Activated CD4-positive, alpha-beta T cell treated with anti-CD3 and anti-CD28 coated beads, Interleukin-2, amount 50 U/mL, for 24 hours (primary cell): Measurements from ENCODE around the gene HIVEP2.
A peak's percentile ranks its signal among the peaks of the same experiment; 100 is the strongest.

Experiments used
- DNase-seq, 2 donors: peaks; one replicate each; pipeline ENCODE4 v3.0.0-alpha.2; 2020; ENCODE audit warnings: low read depth in 1 of 2, low spot score in 1 of 2

Gene HIVEP2

DNA sequence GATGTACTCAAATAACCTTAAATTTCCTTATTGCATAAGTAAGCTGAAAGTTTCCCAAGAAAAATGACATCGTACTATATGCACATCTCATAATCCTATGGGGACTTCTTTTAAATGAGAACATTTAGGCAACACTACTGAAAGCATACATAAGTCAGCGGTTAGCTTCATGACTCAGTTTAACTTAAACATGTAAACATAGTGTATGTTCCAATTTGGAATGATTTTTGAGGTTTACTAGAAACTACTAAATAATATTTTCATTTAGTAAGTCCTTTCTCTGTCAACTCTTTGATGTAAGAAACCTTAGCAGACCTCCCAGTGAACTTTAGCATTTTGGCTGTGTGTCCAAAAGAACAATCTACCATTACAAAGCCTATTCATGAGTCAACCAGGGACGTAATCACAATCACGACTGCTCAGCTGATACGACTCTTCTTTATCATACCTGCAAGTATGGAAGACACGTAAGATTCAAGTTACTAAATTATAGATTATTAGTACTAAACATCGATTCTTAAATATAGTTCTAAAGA, 19.3 kb downstream of the HIVEP2 start:
- DNase-seq: no peak

DNA sequence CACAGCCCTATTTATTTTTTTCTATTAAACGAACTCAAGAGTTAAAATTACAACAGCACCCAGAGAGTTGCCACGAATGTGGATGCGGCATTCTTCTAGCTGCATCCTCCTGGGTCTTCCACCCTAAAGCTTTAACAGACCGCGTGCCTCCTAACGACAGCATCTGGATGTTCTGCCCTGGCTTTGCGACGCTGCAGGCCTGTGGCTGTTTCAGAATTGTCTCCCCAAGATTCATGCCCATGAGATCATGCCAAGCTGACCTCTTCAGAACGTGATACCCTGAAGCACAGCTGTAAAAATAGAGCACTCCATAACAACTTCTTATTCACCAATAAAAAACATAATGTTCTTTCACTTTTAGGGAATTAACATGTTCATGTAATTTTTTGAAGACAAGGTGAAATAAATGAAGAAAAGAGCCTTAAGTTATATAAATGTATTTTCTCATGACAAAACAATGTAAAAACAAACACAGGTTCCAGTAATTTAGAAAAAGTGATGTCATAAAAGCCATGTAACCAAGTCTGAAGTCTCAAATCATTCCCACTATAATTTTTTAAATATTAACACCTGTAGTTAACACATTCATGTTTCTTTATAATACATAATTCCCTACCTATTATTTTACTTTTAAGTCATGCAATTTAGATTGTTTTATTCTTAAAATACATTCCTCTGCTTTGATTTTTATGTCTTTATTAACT, 26.5 kb downstream of the HIVEP2 start:
- no peak for DNase-seq

DNA sequence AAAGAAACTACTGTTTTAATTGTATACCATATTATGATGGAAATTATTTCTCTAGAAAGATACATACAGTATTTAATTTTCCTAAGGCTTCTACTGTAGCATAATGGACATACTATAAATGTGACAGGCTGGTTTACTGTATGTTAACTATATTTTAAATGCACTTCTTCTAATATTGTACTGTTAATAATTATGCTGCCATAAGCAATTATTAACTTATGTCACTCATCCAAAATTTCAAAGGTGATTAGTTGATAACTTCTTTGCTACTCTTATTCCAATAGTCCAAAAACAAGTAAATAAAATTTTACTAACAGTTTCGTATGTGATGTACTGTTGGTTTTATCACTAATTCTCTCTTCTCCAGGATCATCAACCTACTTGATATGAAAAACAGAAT, 28.1 kb downstream of the HIVEP2 start:
- no peak for DNase-seq

- DNase-seq: no peak
Measured at GRCh38 chr6:142914937-142915697, 29.9 kb downstream of the HIVEP2 start.

GRCh38 chr6:142914369-142914768, 30.6 kb downstream of the HIVEP2 start:
- no peak for DNase-seq

DNA sequence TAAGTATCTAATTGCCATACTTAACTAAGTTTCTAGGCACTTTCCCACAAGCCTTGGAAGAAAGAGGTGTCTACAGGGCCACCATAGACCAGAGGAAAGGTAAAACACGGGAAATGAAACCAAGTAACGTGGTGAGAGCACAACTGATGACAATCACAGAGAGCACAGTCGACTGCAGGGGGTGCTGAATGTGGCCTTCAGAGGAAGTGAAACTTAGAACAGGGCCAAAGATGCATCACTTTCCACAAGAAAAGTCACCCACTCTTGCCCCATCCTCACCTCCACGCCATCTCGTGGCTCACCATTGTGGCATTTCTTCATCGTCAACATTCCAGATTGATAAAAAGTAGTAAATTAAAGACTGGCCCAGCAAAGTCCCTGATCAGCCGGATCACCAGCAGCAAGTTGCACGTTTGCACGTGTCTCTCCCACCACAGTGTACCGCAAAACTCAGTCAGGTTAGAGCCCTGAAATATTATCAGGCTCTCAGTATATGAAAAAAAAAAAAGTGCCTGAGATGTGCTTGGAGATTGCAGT, 31.4 kb downstream of the HIVEP2 start:
- DNase-seq: peak in 1 of 2 donors; percentile 69

GRCh38 chr6:142913036-142913510, 31.9 kb downstream of the HIVEP2 start:
- DNase-seq: no peak

GRCh38 chr6:142912125-142912524, 32.9 kb downstream of the HIVEP2 start:
- DNase-seq: no peak

DNA sequence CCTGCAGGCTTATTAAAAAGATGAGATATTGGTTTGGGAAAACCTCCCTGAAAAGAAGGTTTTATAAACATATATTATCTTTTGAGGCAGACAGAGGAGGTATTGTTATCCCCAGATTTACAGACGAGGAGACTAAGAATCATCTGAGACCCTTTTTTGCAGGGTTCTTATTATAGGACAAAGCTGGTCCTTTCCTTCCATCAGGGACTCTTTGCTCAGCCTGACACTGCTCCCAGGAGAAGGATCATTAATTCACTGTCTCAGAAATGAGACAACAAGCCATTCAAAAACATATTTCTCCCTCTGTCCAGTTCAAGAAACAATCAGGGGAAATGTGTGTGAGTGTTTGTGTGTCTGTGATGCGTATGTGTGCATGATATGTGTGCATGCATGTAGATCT, 33.5 kb downstream of the HIVEP2 start:
- DNase-seq: no peak

GRCh38 chr6:142909686-142910085, 35.3 kb downstream of the HIVEP2 start:
- DNase-seq: no peak

DNA sequence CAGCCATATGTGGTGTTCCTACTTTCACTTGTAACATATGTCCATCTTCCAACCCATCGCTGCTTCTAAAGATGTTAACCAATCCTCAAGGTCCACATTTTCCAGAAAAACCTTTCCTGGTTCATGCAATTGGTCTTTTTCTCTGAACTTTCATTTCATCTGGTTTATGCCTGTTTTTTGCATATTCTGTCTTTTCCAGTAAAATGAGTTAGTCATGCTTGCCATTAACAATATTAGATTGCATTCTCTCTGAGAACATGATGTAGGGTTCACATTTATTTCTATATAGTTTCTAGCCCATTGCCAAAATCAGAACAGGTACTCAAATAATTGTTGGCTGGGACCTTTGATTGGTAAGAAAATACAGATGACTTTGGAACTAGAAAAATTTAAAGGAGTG, 36.7 kb downstream of the HIVEP2 start:
- no peak for DNase-seq

DNA sequence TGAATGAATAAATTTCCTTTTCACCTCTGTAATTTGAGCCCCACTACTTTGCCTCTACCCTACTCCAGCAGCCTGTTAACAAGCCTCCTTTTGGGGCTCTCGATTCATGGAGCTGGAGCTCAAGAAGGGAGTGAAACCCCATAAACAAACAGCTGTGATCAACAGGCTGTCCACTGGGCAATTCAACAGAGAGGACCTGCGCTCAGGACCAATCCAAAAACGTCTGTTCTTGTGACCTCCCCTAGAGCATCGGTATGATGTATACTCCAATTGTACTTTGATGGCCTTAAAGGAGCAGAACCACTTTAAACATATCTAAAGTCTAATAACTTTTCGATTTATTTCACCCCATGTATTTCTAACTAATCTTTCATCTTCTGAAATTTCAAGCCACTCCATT, 37.4 kb downstream of the HIVEP2 start:
- no peak for DNase-seq

DNA sequence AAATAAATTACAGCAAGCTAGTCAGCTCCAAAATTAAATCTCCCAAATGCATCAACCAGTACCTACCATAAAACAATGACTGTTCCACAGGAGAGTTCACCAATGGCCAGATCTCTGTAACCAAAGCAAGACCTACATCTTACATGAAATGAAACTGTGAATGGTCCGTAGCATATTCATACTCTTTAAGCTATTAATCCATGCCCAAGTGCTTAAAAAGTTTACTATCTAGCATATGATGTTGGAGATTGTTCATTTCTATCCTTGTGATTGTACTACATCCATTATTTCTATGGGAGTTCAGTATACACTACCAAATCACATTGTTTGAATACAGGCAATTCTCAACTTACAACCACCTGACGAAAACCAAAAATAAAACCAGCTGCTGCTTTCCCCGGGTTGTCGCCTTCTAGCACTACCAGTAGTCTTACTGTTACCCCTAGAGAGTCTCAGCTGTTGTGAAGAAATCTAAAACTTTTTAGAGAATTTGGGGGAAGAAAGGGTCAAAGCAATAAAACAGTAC, 38.0 kb downstream of the HIVEP2 start:
- DNase-seq: no peak

DNA sequence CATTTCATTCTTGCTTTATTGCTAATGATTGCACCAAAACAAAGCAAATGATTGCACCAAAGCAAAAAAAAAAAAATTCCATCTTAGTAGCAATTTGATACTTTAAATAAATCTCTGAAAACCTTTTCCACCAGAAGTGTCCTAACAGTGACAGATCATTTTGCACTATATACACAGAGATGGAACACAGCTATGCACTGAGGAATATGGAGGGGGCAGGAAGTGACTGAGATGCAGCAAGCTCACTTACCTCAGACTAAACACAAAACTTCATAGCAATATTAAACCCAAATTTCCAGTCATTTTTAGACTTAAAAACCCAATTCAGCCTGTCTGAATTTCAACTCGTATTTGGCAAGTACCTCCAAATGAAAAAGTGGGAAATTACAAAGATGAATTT, 41.2 kb downstream of the HIVEP2 start:
- DNase-seq: no peak

GRCh38 chr6:142902636-142903053, 42.3 kb downstream of the HIVEP2 start:
- no peak for DNase-seq

GRCh38 chr6:142901611-142902010, 43.4 kb downstream of the HIVEP2 start:
- DNase-seq: no peak

GRCh38 chr6:142900227-142900971, 44.6 kb downstream of the HIVEP2 start:
- DNase-seq: peak in 1 of 2 donors; percentile 37

GRCh38 chr6:142898927-142899895, 45.8 kb downstream of the HIVEP2 start:
- DNase-seq: no peak

GRCh38 chr6:142897659-142898058, 47.3 kb downstream of the HIVEP2 start:
- DNase-seq: no peak

DNA sequence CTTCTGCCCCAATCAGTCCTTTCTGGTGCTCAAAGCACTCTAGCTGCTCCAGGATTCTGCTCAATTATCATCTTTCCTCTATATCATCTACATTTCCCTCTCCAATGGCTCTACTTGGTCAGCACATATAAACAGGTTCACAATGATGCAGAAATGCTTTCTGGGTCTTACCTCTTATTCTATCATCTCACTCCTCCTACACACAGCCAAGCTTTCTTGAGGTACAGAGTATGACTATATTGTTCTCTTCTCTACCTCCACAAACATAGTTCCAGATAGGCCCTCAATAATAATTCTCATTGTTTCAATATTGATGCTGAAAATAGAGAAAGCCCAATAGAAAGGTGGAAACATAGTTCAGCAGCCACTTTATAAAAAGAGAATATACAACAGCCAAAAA, 48.2 kb downstream of the HIVEP2 start:
- no peak for DNase-seq
